Measurements from ENCODE around the gene LINGO3.

GRCh38 chr19:2300533-2300932 is 7.4 kb downstream of the LINGO3 start:
- TF ChIP-seq TAF1 (IDR thresholded peaks at IDR 0.05; ENCODE audit: borderline replicate concordance, low read depth, low read length) (no peak), POLR2A (IDR thresholded peaks at IDR 0.05; ENCODE audit: low read depth, low read length) (no peak), POLR2AphosphoS5 (IDR thresholded peaks at IDR 0.05; ENCODE audit: low read depth, low read length) (no peak)

Measured in GM12892 (cell line).